Measurements from ENCODE around the gene IL1RAPL2. TPM values are rescaled to one million over a fixed set of nuclear protein-coding genes. Genes with fewer than 3 reads are reported as not detected.

IL1RAPL2 gene
- total and polyA plus RNA-seq, 2 of the 4 experiments (the other 2 are of a cell fraction) = 0.03 TPM; not detected in 1

- Histone ChIP-seq H4K91ac (ENCODE audit: insufficient read depth, low read depth, low read length) (no peak overlapping the region), H3K4ac (ENCODE audit: low read depth, low read length) (no peak overlapping the region), H4K5ac (ENCODE audit: low read depth, low read length) (no peak overlapping the region), H3K18ac (ENCODE audit: low read depth, low read length) (no peak overlapping the region), H2BK20ac (ENCODE audit: low read depth, low read length) (no peak overlapping the region), H2AK9ac (replicated peaks; ENCODE audit: low read depth, low read length, poor library complexity) (no peak overlapping the region), H2AFZ (replicated peaks; ENCODE audit: low read length, poor library complexity) (no peak overlapping the region), H3K36me3 (ENCODE audit: control insufficient read depth, insufficient read depth, low read length) (no peaks in the 10 kb centered on the region), H3K27ac (ENCODE audit: insufficient read depth, low read length) (no peak overlapping the region), H3K9me1 (ENCODE audit: insufficient read depth, low read length) (no peaks in the 10 kb centered on the region), H3K14ac (replicated peaks; ENCODE audit: low read depth, low read length) (no peak overlapping the region), H3K79me1 (ENCODE audit: low read depth in 1 of 2, low read length in 2 of 2) (no peaks in the 10 kb centered on the region), H3K27me3 (ENCODE audit: control insufficient read depth, insufficient read depth, low read length) (no peaks in the 10 kb centered on the region; the same call in 1 of the 2 replicates), H2AK5ac (ENCODE audit: low read depth, low read length) (no peak overlapping the region), H4K8ac (ENCODE audit: low read depth in 2 of 2, low read length in 2 of 2) (no peak overlapping the region), H3K23ac (ENCODE audit: low read depth, low read length) (no peak overlapping the region), H3K4me2 (ENCODE audit: low read depth, low read length) (no peak overlapping the region), H3K9me3 (ENCODE audit: control insufficient read depth, insufficient read depth, low read length) (no peaks in the 10 kb centered on the region; the same call in 1 of the 2 replicates), H3K9ac (ENCODE audit: low read depth, low read length) (no peak overlapping the region), H3K4me3 (ENCODE audit: insufficient read depth, low read depth, low read length) (no peak overlapping the region), H3K56ac (ENCODE audit: extremely low read depth, insufficient read depth, low read length) (no peak overlapping the region), H2BK5ac (ENCODE audit: low read depth, low read length, poor library complexity, severe bottlenecking) (no peak overlapping the region), H4K20me1 (ENCODE audit: insufficient read depth, low read length) (no peaks in the 10 kb centered on the region), H2BK15ac (ENCODE audit: low read depth, low read length) (no peak overlapping the region), H2BK120ac (ENCODE audit: low read depth, low read length) (no peak overlapping the region), H3K4me1 (ENCODE audit: control insufficient read depth, insufficient read depth, low read length) (no peaks in the 10 kb centered on the region)
- ChIA-PET POLR2A (ENCODE audit: unreplicated experiment) (no interaction called here), CTCF (no interaction called here)
- no peak for DNase-seq
- WGBS, 2 experiments (ENCODE audit: extremely low coverage in 2 of 2, insufficient read length in 1 of 2) = 40% methylated on average over 1 of the region's 2 CpGs; no CpG with 5 or more reads in 1 of the 2 experiments
- dilution Hi-C loops (cut with HindIII; ENCODE audit: low sequenced_read_pairs, unreplicated experiment) (no loop called here), intact Hi-C loops (cut with micrococcal nuclease) (no loop called here), in situ Hi-C loops (cut with MboI; ENCODE audit: low sequenced_read_pairs) (no loop called here)
- no peak for ATAC-seq (ENCODE audit: low read depth)
- BruUV-seq (replicated peaks) = no TSS peak
- TF ChIP-seq USF2 (IDR thresholded peaks at IDR 0.05; ENCODE audit: low read depth, low read length) (no peak), MAZ (IDR thresholded peaks at IDR 0.05; ENCODE audit: borderline replicate concordance, low read depth, low read length) (no peak), POLR2A (IDR thresholded peaks at IDR 0.05; ENCODE audit: low read depth, low read length) (no peak), BHLHE40 (IDR thresholded peaks at IDR 0.05; ENCODE audit: low read depth, low read length) (no peak), SMC3 (IDR thresholded peaks at IDR 0.05; ENCODE audit: low read depth, low read length) (no peak), RAD21 (IDR thresholded peaks at IDR 0.05; ENCODE audit: low read length) (no peak), CHD1 (IDR thresholded peaks at IDR 0.05; ENCODE audit: low read depth, low read length) (no peak), MAFK (IDR thresholded peaks at IDR 0.05; ENCODE audit: low read depth, low read length) (no peak), CEBPB (IDR thresholded peaks at IDR 0.05; ENCODE audit: low read depth, low read length) (no peak), RFX5 (IDR thresholded peaks at IDR 0.05; ENCODE audit: low read depth, low read length) (no peak), NFE2L2 (IDR thresholded peaks at IDR 0.05; ENCODE audit: low read depth, low read length) (no peak), RCOR1 (IDR thresholded peaks at IDR 0.05; ENCODE audit: insufficient replicate concordance, low read length) (no peak)
- TF ChIP-seq, protein P1, sequence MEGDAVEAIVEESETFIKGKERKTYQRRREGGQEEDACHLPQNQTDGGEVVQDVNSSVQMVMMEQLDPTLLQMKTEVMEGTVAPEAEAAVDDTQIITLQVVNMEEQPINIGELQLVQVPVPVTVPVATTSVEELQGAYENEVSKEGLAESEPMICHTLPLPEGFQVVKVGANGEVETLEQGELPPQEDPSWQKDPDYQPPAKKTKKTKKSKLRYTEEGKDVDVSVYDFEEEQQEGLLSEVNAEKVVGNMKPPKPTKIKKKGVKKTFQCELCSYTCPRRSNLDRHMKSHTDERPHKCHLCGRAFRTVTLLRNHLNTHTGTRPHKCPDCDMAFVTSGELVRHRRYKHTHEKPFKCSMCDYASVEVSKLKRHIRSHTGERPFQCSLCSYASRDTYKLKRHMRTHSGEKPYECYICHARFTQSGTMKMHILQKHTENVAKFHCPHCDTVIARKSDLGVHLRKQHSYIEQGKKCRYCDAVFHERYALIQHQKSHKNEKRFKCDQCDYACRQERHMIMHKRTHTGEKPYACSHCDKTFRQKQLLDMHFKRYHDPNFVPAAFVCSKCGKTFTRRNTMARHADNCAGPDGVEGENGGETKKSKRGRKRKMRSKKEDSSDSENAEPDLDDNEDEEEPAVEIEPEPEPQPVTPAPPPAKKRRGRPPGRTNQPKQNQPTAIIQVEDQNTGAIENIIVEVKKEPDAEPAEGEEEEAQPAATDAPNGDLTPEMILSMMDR (conservative IDR thresholded peaks at IDR 0.05; ENCODE audit: low read depth, low read length) = no peak
Observed at GRCh38 chrX:104618106-104618895, 52.3 kb downstream of the IL1RAPL2 start.
